ENCODE results near the gene MYO6.
"Not testable (repeated sequence)": the region's sequence is repeated elsewhere in the genome, so short reads cannot be mapped to it uniquely, and the experiment has no call there.

Gene MYO6

DNA sequence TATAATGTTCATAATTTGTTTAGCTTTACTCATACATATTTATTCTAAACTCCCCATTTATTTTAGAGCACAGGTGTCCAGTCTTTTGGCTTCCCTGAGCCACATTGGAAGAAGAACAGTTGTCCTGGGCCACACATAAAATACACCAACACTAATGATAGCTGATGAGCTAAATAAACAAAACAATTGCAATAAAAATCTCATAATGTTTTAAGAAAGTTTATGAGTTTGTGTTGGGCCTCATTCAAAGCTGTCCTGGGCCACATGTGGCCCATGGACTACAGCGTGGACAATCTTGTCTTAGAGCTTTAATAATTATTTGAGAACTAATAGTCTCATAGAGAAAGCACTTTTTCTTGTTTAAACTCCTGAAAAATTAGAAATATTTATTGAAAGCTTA, 131.3 kb downstream of the MYO6 start:
- no peak for DNase-seq (ENCODE audit: low read depth in 1 of 2, low spot score in 1 of 2)

DNA sequence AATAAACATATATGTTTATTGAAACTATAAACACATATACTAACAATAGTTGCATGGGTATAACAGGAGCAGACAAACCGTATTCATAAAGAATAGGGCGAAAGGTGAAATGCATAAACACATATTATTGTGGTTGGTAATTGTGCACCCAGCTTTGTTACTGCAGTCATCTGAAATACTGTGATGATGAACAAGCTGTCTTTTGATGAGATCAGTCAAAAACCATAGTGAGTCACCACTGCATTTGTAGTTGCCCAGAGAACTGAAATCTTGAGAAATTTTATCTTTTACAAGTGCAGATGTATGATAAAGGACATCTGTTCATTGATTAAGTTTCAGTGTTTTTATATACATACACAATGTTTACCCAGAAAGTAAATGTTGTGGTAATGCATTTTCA, 133.7 kb downstream of the MYO6 start:
- DNase-seq (ENCODE audit: low read depth in 1 of 2, low spot score in 1 of 2): no peak

DNA sequence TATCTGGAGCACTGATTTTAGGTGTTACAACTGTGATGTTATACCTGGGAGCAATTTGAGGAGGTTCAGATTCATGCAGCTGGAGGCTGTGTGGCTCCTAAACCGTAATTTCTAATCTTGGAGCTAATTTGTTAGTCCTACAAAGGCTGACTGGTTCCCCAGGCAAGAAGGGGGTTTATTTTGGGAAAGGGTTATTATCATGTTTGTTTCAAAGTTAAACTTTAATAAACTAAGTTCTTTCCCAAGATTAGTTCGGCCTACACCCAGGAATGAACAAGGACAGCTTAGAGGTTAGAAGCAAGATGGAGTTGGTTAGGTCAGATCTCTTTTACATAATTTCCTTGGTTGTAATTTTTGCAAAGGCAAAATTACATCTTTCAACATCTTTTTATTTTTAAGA, 135.8 kb downstream of the MYO6 start:
- no peak for DNase-seq (ENCODE audit: low read depth in 1 of 2, low spot score in 1 of 2)

DNA sequence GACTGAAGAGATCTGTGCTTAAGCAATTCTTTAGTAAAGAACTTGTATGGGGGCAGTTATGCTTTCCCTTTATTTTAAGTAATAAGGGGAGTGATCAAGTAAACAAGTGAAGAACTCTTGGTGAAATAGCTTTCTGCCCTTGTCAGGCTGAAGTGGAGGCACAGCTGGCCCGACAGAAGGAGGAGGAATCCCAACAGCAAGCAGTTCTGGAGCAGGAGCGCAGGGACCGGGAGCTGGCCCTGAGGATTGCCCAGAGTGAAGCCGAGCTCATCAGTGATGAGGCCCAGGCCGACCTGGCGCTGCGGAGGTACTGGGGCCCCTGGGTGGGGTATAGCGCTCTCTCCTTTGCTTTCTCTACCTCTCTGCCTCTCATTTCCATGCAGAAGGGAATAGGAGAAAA, 143.3 kb downstream of the MYO6 start:
- DNase-seq (ENCODE audit: low read depth in 1 of 2, low spot score in 1 of 2): no peak

DNA sequence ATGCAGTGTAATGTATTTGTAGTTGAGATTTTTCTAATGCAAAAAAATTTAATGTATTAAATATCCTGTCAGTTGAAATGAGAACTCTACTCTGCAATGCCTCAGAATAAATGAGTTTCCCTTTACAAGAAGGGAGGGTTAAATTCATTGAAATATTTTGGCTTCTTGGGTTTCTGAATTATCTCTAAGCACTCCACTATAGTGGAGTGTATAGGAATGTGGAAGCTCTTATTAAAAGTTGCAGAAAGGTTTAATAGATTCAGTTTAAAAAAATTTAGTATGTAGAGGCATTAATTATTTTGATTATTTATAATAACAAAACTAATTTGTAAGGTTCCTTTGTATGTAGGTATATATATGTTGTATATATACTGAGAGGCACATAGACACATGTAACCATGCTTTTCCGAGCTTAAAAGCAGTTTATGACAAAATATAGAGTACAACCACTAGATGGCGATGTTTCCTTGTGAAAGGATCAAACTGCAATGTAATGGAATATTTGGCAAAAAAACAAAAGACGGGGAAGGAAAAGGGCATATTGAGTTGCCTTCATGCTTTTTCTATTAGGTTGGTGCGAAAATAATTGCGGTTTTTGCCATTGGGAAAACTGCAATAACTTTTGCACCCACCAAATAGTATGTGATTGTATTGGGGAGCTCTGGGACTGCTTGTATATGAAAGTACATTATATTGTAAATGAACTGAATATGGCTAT, 144.2 kb downstream of the MYO6 start:
- DNase-seq (ENCODE audit: low read depth in 1 of 2, low spot score in 1 of 2): no peak

DNA sequence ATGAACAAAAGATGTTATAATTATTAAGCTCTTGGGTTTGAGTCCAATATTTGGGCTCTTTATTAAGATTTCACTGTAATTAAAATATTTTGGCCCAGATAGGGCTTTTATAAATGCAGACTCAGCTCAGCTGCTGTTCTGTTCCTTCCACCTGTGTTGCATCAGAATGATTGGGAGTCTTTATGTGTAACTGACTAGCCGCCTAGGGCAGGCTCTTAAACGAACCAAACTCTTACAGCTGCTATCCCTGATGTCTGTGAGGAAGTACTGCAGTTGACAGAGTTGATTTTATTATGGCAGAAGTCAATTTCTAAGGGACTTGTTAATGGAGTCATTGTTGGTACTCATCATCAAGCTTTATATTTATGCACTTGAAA, 144.7 kb downstream of the MYO6 start:
- DNase-seq (ENCODE audit: low read depth in 1 of 2, low spot score in 1 of 2): no peak

DNA sequence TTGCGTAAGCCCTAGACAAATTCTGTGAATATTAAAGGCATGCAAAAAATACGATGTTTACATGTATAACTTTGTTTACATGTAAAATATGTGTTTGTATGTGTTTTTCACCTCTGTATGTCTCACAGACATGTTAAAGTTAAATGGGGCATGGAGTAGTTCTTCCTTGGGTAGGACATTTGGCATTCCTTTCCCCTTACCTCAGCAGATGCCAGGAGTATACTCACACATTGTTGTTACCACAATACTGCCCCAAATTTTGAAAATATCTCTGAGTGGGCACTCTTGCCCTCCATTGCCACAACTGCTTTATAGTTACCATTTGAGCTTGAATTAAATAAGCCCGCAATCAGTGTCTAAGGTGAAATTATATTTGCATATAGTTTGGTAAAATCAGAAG, 147.5 kb downstream of the MYO6 start:
- no peak for DNase-seq (ENCODE audit: low read depth in 1 of 2, low spot score in 1 of 2)

GRCh38 chr6:75900216-75900615, 151.2 kb downstream of the MYO6 start:
- not testable (repeated sequence) for DNase-seq (ENCODE audit: low read depth in 1 of 2, low spot score in 1 of 2)

DNA sequence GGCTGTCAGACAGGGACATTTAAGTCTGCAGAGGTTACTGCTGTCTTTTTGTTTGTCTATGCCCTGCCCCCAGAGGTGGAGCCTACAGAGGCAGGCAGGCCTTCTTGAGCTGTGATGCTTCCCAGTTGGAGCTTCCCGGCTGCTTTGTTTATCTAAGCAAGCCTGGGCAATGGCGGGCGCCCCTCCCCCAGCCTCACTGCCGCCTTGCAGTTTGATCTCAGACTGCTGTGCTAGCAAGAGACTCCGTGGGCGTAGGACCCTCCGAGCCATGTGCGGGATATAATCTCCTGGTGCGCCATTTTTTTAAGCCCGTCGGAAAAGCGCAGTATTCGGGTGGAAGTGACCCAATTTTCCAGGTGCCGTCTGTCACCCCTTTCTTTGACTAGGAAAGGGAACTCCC, 156.1 kb downstream of the MYO6 start:
- DNase-seq (ENCODE audit: low read depth in 1 of 2, low spot score in 1 of 2): not testable (repeated sequence)

GRCh38 chr6:75906871-75907270, 157.8 kb downstream of the MYO6 start:
- no peak for DNase-seq (ENCODE audit: low read depth in 1 of 2, low spot score in 1 of 2)

DNA sequence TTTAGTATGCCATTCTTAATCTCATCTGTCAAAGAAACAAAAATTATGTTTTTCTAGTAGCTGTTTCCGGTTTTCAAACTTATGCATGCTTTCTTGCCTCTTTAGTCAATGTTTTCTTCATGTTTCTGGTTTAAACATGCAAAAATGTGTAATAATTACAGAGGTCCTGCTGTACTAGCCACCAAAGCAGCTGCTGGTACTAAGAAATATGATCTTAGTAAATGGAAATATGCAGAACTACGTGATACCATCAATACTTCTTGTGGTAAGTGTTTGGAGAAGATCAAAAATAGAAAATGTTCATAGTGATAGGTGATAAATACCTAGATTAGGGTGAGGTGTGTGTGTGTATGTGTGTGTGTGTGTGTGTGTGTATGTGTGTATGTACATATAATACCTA, 158.4 kb downstream of the MYO6 start:
- no peak for DNase-seq (ENCODE audit: low read depth in 1 of 2, low spot score in 1 of 2)

- no peak for DNase-seq (ENCODE audit: low read depth in 1 of 2, low spot score in 1 of 2)
Measured at GRCh38 chr6:75913040-75913439, 164.0 kb downstream of the MYO6 start.

- DNase-seq (ENCODE audit: low read depth in 1 of 2, low spot score in 1 of 2): no peak
Measured at GRCh38 chr6:75922226-75922625, 173.2 kb downstream of the MYO6 start.

GRCh38 chr6:75926293-75927168, 177.5 kb downstream of the MYO6 start:
- DNase-seq (ENCODE audit: low read depth in 1 of 2, low spot score in 1 of 2): no peak

DNA sequence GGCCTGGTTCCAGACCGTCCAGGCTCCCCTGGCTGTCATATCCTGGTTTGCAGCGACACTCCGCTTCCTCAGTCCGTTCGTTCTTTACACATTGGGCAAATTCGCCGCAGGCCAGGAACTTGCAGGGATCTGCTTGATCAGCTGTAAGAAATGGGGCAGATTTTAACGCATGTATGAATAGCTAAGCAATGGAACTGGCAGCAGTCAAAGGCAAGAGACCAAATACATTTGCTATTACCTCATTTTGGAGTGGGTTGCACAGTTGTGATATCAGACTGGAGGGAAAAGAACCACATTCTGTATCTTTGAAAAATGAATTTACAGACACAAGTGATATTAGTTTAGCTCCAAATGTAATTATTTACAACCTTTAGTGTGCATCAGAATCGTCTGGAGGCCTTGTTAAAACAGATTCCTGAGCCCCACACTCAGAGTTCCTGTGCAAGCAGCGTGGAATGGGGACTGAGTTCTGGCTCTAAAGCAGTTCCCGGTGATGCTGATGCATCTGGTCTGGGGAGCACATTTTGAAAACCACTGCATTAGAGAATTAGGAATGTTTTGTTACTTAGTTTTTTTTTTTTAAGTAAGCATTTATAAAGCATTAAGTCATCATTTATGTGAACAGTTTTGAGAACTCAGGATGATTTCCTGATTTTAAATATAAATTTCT, 182.1 kb downstream of the MYO6 start:
- no peak for DNase-seq (ENCODE audit: low read depth in 1 of 2, low spot score in 1 of 2)

GRCh38 chr6:75932067-75932466, 183.0 kb downstream of the MYO6 start:
- DNase-seq (ENCODE audit: low read depth in 1 of 2, low spot score in 1 of 2): no peak

DNA sequence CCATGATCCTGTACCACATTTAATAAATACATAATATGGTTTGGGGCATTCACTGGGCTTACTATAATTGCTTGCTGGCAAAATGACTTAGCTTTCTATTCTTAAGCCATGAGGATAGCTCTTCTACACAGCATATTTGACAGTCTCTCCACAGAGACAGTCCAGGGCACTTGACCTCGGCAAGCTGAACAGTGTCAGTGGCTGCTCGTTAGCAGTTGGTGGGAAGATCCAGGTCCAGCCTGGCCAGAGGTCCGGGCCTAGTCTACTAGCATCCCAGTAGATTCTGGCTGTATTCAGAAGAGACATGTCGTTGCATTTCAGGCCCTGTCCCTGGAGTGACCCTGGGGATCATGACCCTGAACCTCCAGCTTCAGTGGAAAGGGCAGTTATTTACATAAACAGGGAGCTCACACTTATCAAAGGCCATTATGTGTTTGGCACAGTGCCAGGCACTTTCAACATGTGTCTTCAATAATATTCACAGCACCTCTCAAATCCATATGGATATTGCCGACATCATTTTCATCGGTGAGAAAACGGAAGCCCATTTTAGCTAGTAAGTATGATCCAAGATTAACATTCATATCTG, 184.4 kb downstream of the MYO6 start:
- no peak for DNase-seq (ENCODE audit: low read depth in 1 of 2, low spot score in 1 of 2)

- no peak for DNase-seq (ENCODE audit: low read depth in 1 of 2, low spot score in 1 of 2)
Measured at GRCh38 chr6:75934643-75935472, 185.8 kb downstream of the MYO6 start.

DNA sequence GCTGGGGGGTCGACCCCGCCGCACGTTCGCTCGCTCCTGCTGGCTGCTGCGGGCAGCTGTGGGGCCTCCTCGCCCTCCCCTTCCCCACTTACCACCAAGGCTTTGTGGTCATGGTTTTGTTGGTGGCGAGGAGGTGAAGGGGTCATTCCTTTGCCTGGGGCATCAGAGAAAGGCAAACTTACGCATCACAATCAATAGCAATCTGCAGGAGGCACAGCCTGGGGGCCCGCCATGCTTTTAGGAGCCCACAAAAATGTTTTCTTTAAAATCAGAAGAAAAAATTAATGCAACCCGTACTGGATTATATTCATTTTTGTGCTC, 186.4 kb downstream of the MYO6 start:
- no peak for DNase-seq (ENCODE audit: low read depth in 1 of 2, low spot score in 1 of 2)

GRCh38 chr6:75936682-75937081, 187.6 kb downstream of the MYO6 start:
- DNase-seq (ENCODE audit: low read depth in 1 of 2, low spot score in 1 of 2): no peak

- DNase-seq (ENCODE audit: low read depth in 1 of 2, low spot score in 1 of 2): no peak
Measured at GRCh38 chr6:75937846-75938245, 188.8 kb downstream of the MYO6 start.

Measured in activated T-helper 1 cell treated with anti-CD3 and anti-CD28 coated beads, Interleukin-2, amount 50 U/mL, for 16 hours (primary cell).